Adrenal gland (tissue), 12 donors: ENCODE results near the gene SDK2. TPM values are rescaled to one million over a fixed set of nuclear protein-coding genes. Genes with fewer than 3 reads are reported as not detected.

Source experiments
- DNase-seq, 7 donors: peaks; one replicate each; pipeline ENCODE4 v3.0.0-alpha.2; 2019 to 2020
- H3K27ac ChIP-seq, 5 donors: fragments of 200-600 bp; sonication (generic) in 4 of 5; 1 replicate in 3 of 5; 2 replicates in 2 of 5; pipeline versions ENCODE4 v1.5.1 to v1.8.0; 2016 to 2020; ENCODE audit warnings: mild to moderate bottlenecking in 1 of 5
- H3K27me3 ChIP-seq: fragments of 200-600 bp; 2 replicates; pipeline ENCODE4 v1.8.0; 2021
- H3K36me3 ChIP-seq, 2 donors: fragments of 200-600 bp; replicated peaks in 1 of 2; 1 replicate in 1 of 2; 2 replicates in 1 of 2; pipeline versions ENCODE4 v1.5.1 to v1.8.0; 2018 to 2022
- H3K4me1 ChIP-seq, 2 donors: fragments of 200-600 bp; replicated peaks in 1 of 2; 1 replicate in 1 of 2; 2 replicates in 1 of 2; pipeline versions ENCODE4 v1.5.1 to v1.8.0; 2018 to 2021
- H3K4me3 ChIP-seq, 4 donors: fragments of 200-600 bp; sonication (generic) in 3 of 4; one replicate each; pipeline ENCODE4 v1.5.1; 2016 to 2018
- H3K9me3 ChIP-seq, 3 donors: fragments of 200-600 bp; sonication (generic) in 1 of 3; replicated peaks in 1 of 3; 1 replicate in 2 of 3; 2 replicates in 1 of 3; pipeline versions ENCODE4 v1.5.1 to v1.8.0; 2016 to 2021
- CTCF ChIP-seq, 6 experiments: fragments of 450-650 bp in 4 of 6; fragments of 200-600 bp in 2 of 6; sonication (generic) in 1 of 6; IDR thresholded peaks; 1 replicate in 5 of 6; 2 replicates in 1 of 6; pipeline versions ENCODE4 v1.5.1 to v1.8.0; 2016 to 2021; ENCODE audit warnings: antibody characterized with exemption in 6 of 6, mild to moderate bottlenecking in 2 of 6, moderate library complexity in 1 of 6
- POLR2A ChIP-seq, 2 donors: fragments of 450-650 bp; IDR thresholded peaks; one replicate each; pipeline ENCODE4 v1.6.1; 2017; ENCODE audit warnings: antibody characterized with exemption in 2 of 2, mild to moderate bottlenecking in 2 of 2, moderate library complexity in 1 of 2
- WGBS, 4 donors: extraction: QIAGEN DNeasy Blood & Tissue Kit in 2 of 4; methylation state at CpG; one replicate each; pipeline versions ENCODE4 v1.1.5 to v1.1.7; 2013 to 2017; 5-methylcytosine and 5-hydroxymethylcytosine counted together
- intact Hi-C, 2 donors: fragments of 100-400 bp; cut with DNase I; formaldehyde crosslinking; loops; one replicate each; pipeline versions ENCODE4 v1.14.1 to v1.15.0; 2022 to 2023
- polyA plus RNA-seq, 3 donors: library from polyadenylated mRNA; stranded (reverse); fragments of 200-250 nt in 2 of 3; fragments of 350-450 nt in 1 of 3; fragmentation: Illumina TruSeq in 1 of 3; extraction: RNeasy Lipid Tissue Mini Kit (QIAGEN cat#74804) in 1 of 3; gene quantifications; one replicate each; pipeline ENCODE4 v1.2.3, GENCODE V29; 2013 to 2014
- total RNA-seq, 9 donors: library from RNA; depleted of rRNA in 4 of 9; stranded (reverse); fragments of >200 nt in 4 of 9; fragments of 120-200 nt in 1 of 9; fragmentation: NEBNext Ultra II Directional in 1 of 9; extraction: Animal tissue kit (Norgen Biotek cat#: 25700) in 1 of 9; gene quantifications; one replicate each; pipeline versions ENCODE4 v1.1.0 to v1.2.4, GENCODE V29; 2013 to 2023
- donor health status: healthy with polysubstance abuse.
- donor health status: Bipolar disorder and iron deficiency.
- donor health status: DM: yes; HTN: yes; CAD: no.
- donor health status: DM: no; HTN: no; CAD: no.
- donor health status: DM: no; HTN: no; CAD: no.
- donor health status: DM: yes; HTN: yes; CAD: no.

Gene SDK2
- total and polyA plus RNA-seq, 12 donors = 0.27 to 2.1 (median 0.84) TPM

- DNase-seq = no peak
These were observed 162.0 kb downstream of the SDK2 start for GRCh38 chr17:73482251-73482716.

GRCh38 chr17:73481676-73482075, 162.6 kb downstream of the SDK2 start:
- no peaks in the 10 kb centered on the region for H3K9me3 ChIP-seq
- H3K36me3 ChIP-seq = no peaks in the 10 kb centered on the region
- 70 to 86% (median 74%) methylated on average over 12 of the region's 12 CpGs for WGBS, 4 donors
- intact Hi-C loops = no loop called here
- no peaks in the 10 kb centered on the region for H3K4me1 ChIP-seq
- TF ChIP-seq CTCF (IDR thresholded peaks at IDR 0.05) = no peak
- TF ChIP-seq POLR2A (IDR thresholded peaks at IDR 0.05) = no peak
- H3K27ac ChIP-seq = no peak overlapping the region
- H3K27me3 ChIP-seq = no peaks in the 10 kb centered on the region
- H3K4me3 ChIP-seq = no peak overlapping the region
- no peak for DNase-seq

More at GRCh38 chr17:73482251-73482716, 162.0 kb downstream of the SDK2 start:
- Histone ChIP-seq H3K9me3 (no peaks in the 10 kb centered on the region), H3K36me3 (no peaks in the 10 kb centered on the region), H3K27ac (no peak overlapping the region), H3K27me3 (no peaks in the 10 kb centered on the region), H3K4me1 (no peaks in the 10 kb centered on the region), H3K4me3 (no peak overlapping the region)
- WGBS, 4 donors = 58 to 82% (median 69%) methylated on average over 13 to 16 of the region's 16 CpGs
- intact Hi-C loops = no loop called here
- no peak for TF ChIP-seq CTCF (IDR thresholded peaks at IDR 0.05)
- TF ChIP-seq POLR2A (IDR thresholded peaks at IDR 0.05) = no peak

- intact Hi-C loops = no loop called here
- TF ChIP-seq CTCF (IDR thresholded peaks at IDR 0.05) (no peak), POLR2A (IDR thresholded peaks at IDR 0.05) (no peak)
- H3K36me3 ChIP-seq = no peaks in the 10 kb centered on the region
- DNase-seq = peak in 1 of 7 donors; percentile 62
- H3K27me3 ChIP-seq = no peaks in the 10 kb centered on the region
- 46 to 71% (median 62%) methylated on average over 1 to 4 of the region's 4 CpGs for WGBS, 4 donors
- no peaks in the 10 kb centered on the region for H3K9me3 ChIP-seq
- peak overlapping the region in 1 of 5 donors; percentile 12 for H3K27ac ChIP-seq
- H3K4me1 ChIP-seq = no peaks in the 10 kb centered on the region
- H3K4me3 ChIP-seq = no peak overlapping the region
These were observed 163.5 kb downstream of the SDK2 start for GRCh38 chr17:73480740-73481139.

- no peak for DNase-seq
- intact Hi-C loops = loop anchor here in 1 of 2 donors (10.0 kb wide), 1 partner anchor 56 kb away; no protein-coding TSS in a partner anchor
- Histone ChIP-seq H3K4me1 (peaks cover 0 to 5% of the 10 kb centered on the region in 2 donors), H3K27me3 (no peaks in the 10 kb centered on the region), H3K4me3 (no peak overlapping the region), H3K36me3 (no peaks in the 10 kb centered on the region), H3K27ac (no peak overlapping the region), H3K9me3 (no peaks in the 10 kb centered on the region)
- WGBS, 4 donors = 80 to 87% (median 84%) methylated on average over 8 to 14 of the region's 14 CpGs
- TF ChIP-seq POLR2A (IDR thresholded peaks at IDR 0.05) = no peak
- no peak for TF ChIP-seq CTCF (IDR thresholded peaks at IDR 0.05)
These were observed 165.3 kb downstream of the SDK2 start for GRCh38 chr17:73478768-73479424.
